NCI-H460 (cell line): ENCODE results near the gene OCEL1. TPM values are rescaled to one million over a fixed set of nuclear protein-coding genes. Genes with fewer than 3 reads are reported as not detected.
A peak's percentile ranks its signal among the peaks of the same experiment; 100 is the strongest.
"Not testable (repeated sequence)": the region's sequence is repeated elsewhere in the genome, so short reads cannot be mapped to it uniquely, and the experiment has no call there.

Experiments used
- DNase-seq: peaks from one replicate; pipeline ENCODE4 v3.0.0-alpha.2; 2016; ENCODE audit warnings: low read depth; ENCODE audit errors: extremely low read depth
- total RNA-seq: library from RNA; depleted of rRNA; stranded (reverse); fragments of >200 nt; shearing (Covaris generic); gene quantifications from 2 replicates; pipeline ENCODE4 v1.2.3, GENCODE V29; 2014; rRNA removed

Gene OCEL1
- total RNA-seq, 1 experiment from 2014 or later = 3.8 TPM

- no peak for DNase-seq
Observed at GRCh38 chr19:17259934-17260333, 33.9 kb downstream of the OCEL1 start.

- DNase-seq = peak; percentile 77
Observed at GRCh38 chr19:17260842-17261325, 34.9 kb downstream of the OCEL1 start.

GRCh38 chr19:17262557-17262956 is 36.5 kb downstream of the OCEL1 start:
- DNase-seq = no peak

GRCh38 chr19:17263712-17264640 is 38.0 kb downstream of the OCEL1 start:
- no peak for DNase-seq

- DNase-seq = no peak
Observed at GRCh38 chr19:17264641-17264979, 38.6 kb downstream of the OCEL1 start, which contains the start of gene USHBP1. USHBP1 (minus strand) TSS chr19:17264745; CDS start chr19:17264299, 446 bp downstream.

- DNase-seq = no peak
Observed at GRCh38 chr19:17266026-17266425, 40.0 kb downstream of the OCEL1 start.

GRCh38 chr19:17266589-17266974 is 40.6 kb downstream of the OCEL1 start:
- DNase-seq = no peak

GRCh38 chr19:17266975-17267788 is 41.2 kb downstream of the OCEL1 start, which contains the start of gene BABAM1:
BABAM1 (plus strand) TSS chr19:17267443; CDS start chr19:17268807, 1,364 bp downstream.
- peak; percentile 96 for DNase-seq

GRCh38 chr19:17268754-17269153 is 42.7 kb downstream of the OCEL1 start:
- DNase-seq = no peak

- not testable (repeated sequence) for DNase-seq
Observed at GRCh38 chr19:17274892-17275291, 48.9 kb downstream of the OCEL1 start.

GRCh38 chr19:17275441-17276175 is 49.6 kb downstream of the OCEL1 start:
- no peak for DNase-seq

Other genes starting within 250 kb of the OCEL1 start
- gene CPAMD8, start 199.4 kb upstream of the OCEL1 start, total RNA-seq = 0.10 TPM in 1 of 2 replicates, not detected in the other
- 5.1 and 7.2 TPM in 2 replicates for gene HAUS8, start 150.8 kb upstream of the OCEL1 start, total RNA-seq
- 12.4 and 13.5 TPM in 2 replicates for gene MYO9B, start 150.4 kb upstream of the OCEL1 start, total RNA-seq
- 25.1 and 28.9 TPM in 2 replicates for gene USE1, start 10.9 kb upstream of the OCEL1 start, total RNA-seq
- gene NR2F6, start 19.7 kb downstream of the OCEL1 start, total RNA-seq = 38.1 and 46.6 TPM in 2 replicates
- gene USHBP1, start 38.5 kb downstream of the OCEL1 start, total RNA-seq = not detected in 2 replicates
- gene BABAM1, start 41.2 kb downstream of the OCEL1 start, total RNA-seq = 71.1 and 74.3 TPM in 2 replicates
- gene ANKLE1, start 55.7 kb downstream of the OCEL1 start, total RNA-seq = 1.2 and 1.5 TPM in 2 replicates
- gene ABHD8, start 77.2 kb downstream of the OCEL1 start, total RNA-seq = 1.3 and 1.4 TPM in 2 replicates
- gene MRPL34, start 79.6 kb downstream of the OCEL1 start, total RNA-seq = 55.1 and 60.1 TPM in 2 replicates
- gene DDA1, start 83.3 kb downstream of the OCEL1 start, total RNA-seq = 15.1 and 15.3 TPM in 2 replicates
- gene ANO8, start 108.6 kb downstream of the OCEL1 start, total RNA-seq = 3.8 and 4.5 TPM in 2 replicates
- gene GTPBP3, start 111.3 kb downstream of the OCEL1 start, total RNA-seq = 19.8 and 21.9 TPM in 2 replicates
- not detected in 2 replicates for gene PLVAP, start 151.1 kb downstream of the OCEL1 start, total RNA-seq
- not detected in 2 replicates for gene CCDC194, start 168.0 kb downstream of the OCEL1 start, total RNA-seq
- gene BST2, start 179.4 kb downstream of the OCEL1 start, total RNA-seq = 0.52 TPM in 1 of 2 replicates, not detected in the other
- gene MVB12A, start 193.8 kb downstream of the OCEL1 start, total RNA-seq = 54.7 and 74.6 TPM in 2 replicates
- gene TMEM221, start 222.4 kb downstream of the OCEL1 start, total RNA-seq = 0.10 TPM in 1 of 2 replicates, not detected in the other
- gene NXNL1, start 234.7 kb downstream of the OCEL1 start, total RNA-seq = not detected in 2 replicates
- 5.9 and 8.1 TPM in 2 replicates for gene SLC27A1, start 244.3 kb downstream of the OCEL1 start, total RNA-seq